IMR-90 (cell line): Measurements from ENCODE around the gene CRTC1. TPM values are rescaled to one million over a fixed set of nuclear protein-coding genes. Genes with fewer than 3 reads are reported as not detected.

Source experiments
- ATAC-seq: fragments of 200-7000 bp; cut with Tn5 transposase; 2 replicates; pipeline ENCODE4 v1.9.1; 2020; ENCODE audit warnings: low read depth, mild to moderate bottlenecking, moderate library complexity
- BruUV-seq: library from RNA; stranded (reverse); fragments of 400-500 nt; replicated peaks from 2 replicates; lab custom pipeline; 2021; lab: Mats Ljungman, UMichigan
- CTCF ChIA-PET: fragments of 300-600 bp; formaldehyde crosslinking; extraction: SDS; loops from one replicate; lab custom pipeline; 2021; ENCODE audit warnings: antibody characterized with exemption; lab: Yijun Ruan, JAX
- POLR2A ChIA-PET: fragments of 300-600 bp; sonication (Branson Sonifier 250); formaldehyde crosslinking; loops from one replicate; lab custom pipeline; 2022; ENCODE audit warnings: antibody characterized with exemption; ENCODE audit not compliant: unreplicated experiment; lab: Charles Lee
- DNase-seq: peaks from one replicate; pipeline ENCODE4 v3.0.0; 2013
- H2AFZ ChIP-seq: replicated peaks from 2 replicates; pipeline ENCODE3; 2013; ENCODE audit warnings: low read length, mild to moderate bottlenecking; ENCODE audit not compliant: poor library complexity
- H2AK5ac ChIP-seq: 2 replicates; pipeline ENCODE4 v1.6.1; 2013; ENCODE audit warnings: low read depth, low read length, inconsistent platforms
- H2AK9ac ChIP-seq: replicated peaks from 2 replicates; pipeline ENCODE3; 2013; ENCODE audit warnings: mild to moderate bottlenecking, low read depth, low read length, moderate library complexity; ENCODE audit not compliant: poor library complexity
- H2BK120ac ChIP-seq: 2 replicates; pipeline ENCODE4 v1.6.1; 2013; ENCODE audit warnings: low read depth, low read length, inconsistent platforms
- H2BK15ac ChIP-seq: 3 replicates; pipeline ENCODE4 v1.6.1; 2013; ENCODE audit warnings: low read depth, low read length, inconsistent platforms
- H2BK20ac ChIP-seq: 2 replicates; pipeline ENCODE4 v1.6.1; 2013; ENCODE audit warnings: low read depth, mild to moderate bottlenecking, inconsistent platforms, low read length, moderate library complexity
- H2BK5ac ChIP-seq: 2 replicates; pipeline ENCODE4 v1.6.1; 2013; ENCODE audit warnings: mild to moderate bottlenecking, low read depth, low read length, inconsistent platforms; ENCODE audit not compliant: poor library complexity, severe bottlenecking
- H3K14ac ChIP-seq: replicated peaks from 2 replicates; pipeline ENCODE4 v1.6.1; 2013; ENCODE audit warnings: low read depth, low read length, inconsistent platforms
- H3K18ac ChIP-seq: 2 replicates; pipeline ENCODE4 v1.6.1; 2013; ENCODE audit warnings: low read depth, low read length, control low read depth
- H3K23ac ChIP-seq: 2 replicates; pipeline ENCODE4 v1.6.1; 2013; ENCODE audit warnings: low read depth, low read length, inconsistent platforms
- H3K27ac ChIP-seq: 2 replicates; pipeline ENCODE4 v1.5.1; 2013; ENCODE audit warnings: mild to moderate bottlenecking, control low read depth, low read length; ENCODE audit not compliant: insufficient read depth
- H3K27me3 ChIP-seq: 2 replicates; pipeline ENCODE4 v1.6.1; 2013; ENCODE audit warnings: low read length; ENCODE audit not compliant: control insufficient read depth, insufficient read depth
- H3K36me3 ChIP-seq: 2 replicates; pipeline ENCODE4 v1.6.1; 2013; ENCODE audit warnings: low read length, mixed read lengths; ENCODE audit not compliant: control insufficient read depth, insufficient read depth
- H3K4ac ChIP-seq: 2 replicates; pipeline ENCODE4 v1.6.1; 2013; ENCODE audit warnings: low read depth, low read length, inconsistent platforms
- H3K4me1 ChIP-seq: 2 replicates; pipeline ENCODE4 v1.6.1; 2013; ENCODE audit warnings: low read length, mixed read lengths; ENCODE audit not compliant: control insufficient read depth, insufficient read depth
- H3K4me2 ChIP-seq: 2 replicates; pipeline ENCODE4 v1.6.1; 2013; ENCODE audit warnings: low read depth, mild to moderate bottlenecking, control low read depth, low read length, moderate library complexity
- H3K4me3 ChIP-seq: 2 replicates; pipeline ENCODE4 v1.5.1; 2013; ENCODE audit warnings: low read depth, mild to moderate bottlenecking, control low read depth, low read length, moderate library complexity; ENCODE audit not compliant: insufficient read depth
- H3K56ac ChIP-seq: 2 replicates; pipeline ENCODE4 v1.6.1; 2013; ENCODE audit warnings: low read length, inconsistent platforms; ENCODE audit not compliant: insufficient read depth; ENCODE audit errors: extremely low read depth
- H3K79me1 ChIP-seq, 2 experiments: 2 replicates each; pipeline ENCODE4 v1.6.1; 2013; ENCODE audit warnings: low read length in 2 of 2, inconsistent platforms in 1 of 2, low read depth in 1 of 2
- H3K9ac ChIP-seq: 2 replicates; pipeline ENCODE4 v1.6.1; 2013; ENCODE audit warnings: low read depth, low read length, control low read depth
- H3K9me1 ChIP-seq: 2 replicates; pipeline ENCODE4 v1.6.1; 2013; ENCODE audit warnings: low read length, inconsistent platforms; ENCODE audit not compliant: insufficient read depth
- H3K9me3 ChIP-seq: 2 replicates; pipeline ENCODE4 v1.6.1; 2013; ENCODE audit warnings: low read length; ENCODE audit not compliant: control insufficient read depth, insufficient read depth
- H4K20me1 ChIP-seq: 2 replicates; pipeline ENCODE4 v1.6.1; 2013; ENCODE audit warnings: low read length, inconsistent platforms; ENCODE audit not compliant: insufficient read depth
- H4K5ac ChIP-seq: 2 replicates; pipeline ENCODE4 v1.6.1; 2013; ENCODE audit warnings: mild to moderate bottlenecking, low read depth, low read length, control low read depth
- H4K8ac ChIP-seq, 2 experiments: 2 replicates each; pipeline ENCODE4 v1.6.1; 2013; ENCODE audit warnings: low read depth in 2 of 2, low read length in 2 of 2, control low read depth in 1 of 2, inconsistent platforms in 1 of 2
- H4K91ac ChIP-seq: 2 replicates; pipeline ENCODE4 v1.6.1; 2013; ENCODE audit warnings: low read depth, low read length, inconsistent platforms; ENCODE audit not compliant: insufficient read depth
- BHLHE40 ChIP-seq: fragments of 150-350 bp; IDR thresholded peaks from 2 replicates; pipeline ENCODE4 v1.6.1; 2016; ENCODE audit warnings: mild to moderate bottlenecking, low read depth, low read length
- WGBS, 2 experiments: methylation state at CpG; one replicate each; pipeline versions ENCODE4 v1.1.5 to v1.1.7; 2013; ENCODE audit warnings: missing lambda C conversion rate in 2 of 2; ENCODE audit not compliant: insufficient read length in 1 of 2; ENCODE audit errors: extremely low coverage in 2 of 2; 5-methylcytosine and 5-hydroxymethylcytosine counted together
- dilution Hi-C: fragments of 300-500 bp; cut with HindIII; formaldehyde crosslinking; loops from one replicate; pipeline ENCODE4 v1.14.3; 2018; ENCODE audit warnings: low sequenced_read_pairs; ENCODE audit not compliant: unreplicated experiment
- in situ Hi-C: fragments of 300-500 bp; cut with MboI; formaldehyde crosslinking; loops from 3 replicates; pipeline ENCODE4 v1.14.3; 2019; ENCODE audit warnings: low sequenced_read_pairs, inconsistent platforms, mixed read lengths
- intact Hi-C: fragments of 100-400 bp; cut with micrococcal nuclease; formaldehyde crosslinking; loops from 2 replicates; pipeline ENCODE4 v1.10.0; 2022
- polyA plus RNA-seq, 3 experiments: library from polyadenylated mRNA; depleted of rRNA; stranded (reverse); fragments of >200 nt; gene quantifications; 2 replicates each; pipeline ENCODE4 v1.2.3, GENCODE V29; 2012; ENCODE audit warnings: low replicate concordance in 1 of 3
- total RNA-seq: library from RNA; depleted of rRNA; stranded (reverse); fragments of >200 nt; gene quantifications from 2 replicates; pipeline ENCODE4 v1.2.3, GENCODE V29; 2012

The CRTC1 gene
- total and polyA plus RNA-seq, 2 of the 4 experiments (the other 2 are of a cell fraction), result 0.18 to 5.7 TPM

DNA sequence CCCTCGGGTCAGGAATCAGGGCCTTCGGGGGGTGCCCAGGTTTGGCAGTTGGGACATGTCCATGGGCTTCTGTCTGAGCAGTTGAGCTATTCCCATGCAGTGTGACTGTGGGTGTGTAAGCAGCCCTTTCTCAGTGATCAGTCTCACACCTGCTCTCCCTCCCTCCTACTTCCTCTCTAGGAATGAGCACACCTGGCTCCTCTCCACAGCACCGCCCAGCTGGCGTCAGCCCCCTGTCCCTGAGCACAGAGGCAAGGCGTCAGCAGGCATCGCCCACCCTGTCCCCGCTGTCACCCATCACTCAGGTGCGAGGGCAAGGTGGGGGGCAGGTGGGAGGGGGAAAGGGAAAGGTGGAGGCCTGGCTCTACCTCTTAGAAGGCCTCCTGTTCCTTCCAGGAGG, 81.7 kb downstream of the CRTC1 start:
- no peaks in the 10 kb centered on the region for H3K27me3 ChIP-seq
- no peak overlapping the region for H3K9ac ChIP-seq
- H4K91ac ChIP-seq, result no peak overlapping the region
- CTCF ChIA-PET, result no interaction called here
- H3K9me3 ChIP-seq, result no peaks in the 10 kb centered on the region
- H2AK5ac ChIP-seq, result no peak overlapping the region
- H3K4me3 ChIP-seq, result no peak overlapping the region
- no peak overlapping the region for H3K4ac ChIP-seq
- BruUV-seq, result no TSS peak
- H2AFZ ChIP-seq, result peak overlapping the region; percentile 21
- POLR2A ChIA-PET, result no interaction called here
- peaks cover 4% of the 10 kb centered on the region for H3K4me1 ChIP-seq
- no peak overlapping the region for H3K14ac ChIP-seq
- no peak overlapping the region for H3K27ac ChIP-seq
- H3K4me2 ChIP-seq, result no peak overlapping the region
- ATAC-seq (no peak), DNase-seq (no peak)
- H3K18ac ChIP-seq, result no peak overlapping the region
- H4K20me1 ChIP-seq, result no peaks in the 10 kb centered on the region
- no peak overlapping the region for H2BK15ac ChIP-seq
- no peak overlapping the region for H3K56ac ChIP-seq
- H3K36me3 ChIP-seq, result peaks cover 3% of the 10 kb centered on the region; the same call in 1 of the 2 replicates
- H4K8ac ChIP-seq, result no peak overlapping the region
- intact Hi-C loops, result no loop called here
- H2BK20ac ChIP-seq, result no peak overlapping the region
- H4K5ac ChIP-seq, result no peak overlapping the region
- dilution Hi-C loops, result no loop called here
- 0 out of 2 replicates have a peak, but pooled peaks cover 3% of the 10 kb centered on the region for H3K9me1 ChIP-seq
- H2BK120ac ChIP-seq, result no peak overlapping the region
- no peak for TF ChIP-seq BHLHE40
- H3K79me1 ChIP-seq, result no peaks in the 10 kb centered on the region
- in situ Hi-C loops, result no loop called here
- no CpG with 5 or more reads among the region's 8 CpGs for WGBS, 2 experiments
- H3K23ac ChIP-seq, result no peak overlapping the region
- no peak overlapping the region for H2BK5ac ChIP-seq
- no peak overlapping the region for H2AK9ac ChIP-seq
